ENCODE results near the gene SMARCAD1. TPM values are rescaled to one million over a fixed set of nuclear protein-coding genes. Genes with fewer than 3 reads are reported as not detected.
"Not testable (repeated sequence)": the region's sequence is repeated elsewhere in the genome, so short reads cannot be mapped to it uniquely, and the experiment has no call there.

Gene SMARCAD1
- polyA plus RNA-seq, 4 donors: 5.4 to 30.3 (median 8.8) TPM

DNA sequence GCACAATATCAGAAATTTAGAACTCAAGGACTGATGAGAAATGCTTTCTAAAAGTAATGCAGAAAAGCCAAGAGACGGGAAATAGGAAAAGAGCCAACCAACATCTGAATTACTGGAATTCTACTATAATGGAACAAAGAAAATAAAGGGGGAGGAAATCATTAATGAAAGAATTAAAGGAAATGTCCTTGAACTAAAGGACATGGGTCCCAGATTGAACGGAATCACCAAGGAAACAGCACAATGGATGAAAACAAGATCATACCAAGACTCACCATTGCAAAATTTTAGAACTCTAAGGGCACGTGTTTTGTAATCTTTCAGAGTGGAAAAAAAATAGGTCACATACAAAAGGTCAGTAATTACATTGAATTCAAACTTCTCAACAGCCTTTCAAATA lies 99.0 kb downstream of the SMARCAD1 start:
- no peak overlapping the region for H3K4me3 ChIP-seq (ENCODE audit: low read depth in 1 of 3, low read length in 3 of 3)
- no peaks in the 10 kb centered on the region for H3K9me3 ChIP-seq (ENCODE audit: control insufficient read depth in 2 of 2, insufficient read depth in 1 of 2, low read depth in 1 of 2, low read length in 1 of 2)
- 63 to 70% (median 64%) methylated on average over 3 of the region's 3 CpGs for WGBS, 3 donors
- H3K27ac ChIP-seq (ENCODE audit: low read depth in 1 of 3, low read length in 2 of 3): no peak overlapping the region
- no peaks in the 10 kb centered on the region for H3K27me3 ChIP-seq (ENCODE audit: control insufficient read depth in 3 of 3, insufficient read depth in 3 of 3, low read length in 3 of 3)
- DNase-seq (no peak), FAIRE-seq (no peak)
- H3K4me1 ChIP-seq (ENCODE audit: control insufficient read depth in 3 of 3, insufficient read depth in 2 of 3, low read depth in 1 of 3, low read length in 2 of 3): no peaks in the 10 kb centered on the region
- H3K36me3 ChIP-seq (ENCODE audit: control insufficient read depth in 3 of 3, insufficient read depth in 2 of 3, low read depth in 1 of 3, low read length in 3 of 3): no peaks in the 10 kb centered on the region

DNA sequence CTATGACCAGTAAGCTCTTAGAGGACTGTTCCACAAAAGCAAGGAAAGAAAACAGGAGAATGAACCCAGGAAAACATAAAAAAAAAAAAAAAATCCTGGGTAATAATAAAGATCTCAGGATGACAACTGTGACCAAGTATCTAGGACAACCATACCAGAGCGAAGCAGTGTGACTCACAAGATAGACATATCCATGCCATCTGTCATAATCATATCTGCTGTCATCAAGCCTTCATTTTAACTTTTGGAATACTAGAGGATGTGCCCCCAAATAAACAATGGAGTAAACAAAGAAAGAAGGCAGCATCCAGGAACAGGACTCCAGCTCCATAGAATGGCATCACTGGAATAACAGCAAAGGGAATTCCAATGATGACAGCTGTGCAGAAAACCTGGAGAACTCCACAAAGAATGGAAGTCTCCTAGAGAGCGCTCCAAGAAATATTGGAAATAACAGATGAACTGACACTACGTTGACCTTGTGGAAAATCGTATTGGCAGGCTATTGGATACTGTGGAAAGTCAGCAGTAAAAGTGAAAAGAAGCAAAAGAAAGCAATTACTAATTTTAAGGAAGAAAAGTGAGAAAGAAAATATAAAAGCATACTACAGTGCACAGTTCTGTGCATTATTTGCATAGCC lies 99.7 kb downstream of the SMARCAD1 start:
- no peaks in the 10 kb centered on the region for H3K9me3 ChIP-seq (ENCODE audit: control insufficient read depth in 2 of 2, insufficient read depth in 1 of 2, low read depth in 1 of 2, low read length in 1 of 2)
- no peaks in the 10 kb centered on the region for H3K4me1 ChIP-seq (ENCODE audit: control insufficient read depth in 3 of 3, insufficient read depth in 2 of 3, low read depth in 1 of 3, low read length in 2 of 3)
- no peaks in the 10 kb centered on the region for H3K27me3 ChIP-seq (ENCODE audit: control insufficient read depth in 3 of 3, insufficient read depth in 3 of 3, low read length in 3 of 3)
- no peak overlapping the region for H3K27ac ChIP-seq (ENCODE audit: low read depth in 1 of 3, low read length in 2 of 3)
- H3K36me3 ChIP-seq (ENCODE audit: control insufficient read depth in 3 of 3, insufficient read depth in 2 of 3, low read depth in 1 of 3, low read length in 3 of 3): no peaks in the 10 kb centered on the region
- WGBS, 3 donors: 88 to 89% (median 89%) methylated on average over 4 of the region's 4 CpGs
- no peak for FAIRE-seq
- no peak overlapping the region for H3K4me3 ChIP-seq (ENCODE audit: low read depth in 1 of 3, low read length in 3 of 3)
- no peak for DNase-seq

DNA sequence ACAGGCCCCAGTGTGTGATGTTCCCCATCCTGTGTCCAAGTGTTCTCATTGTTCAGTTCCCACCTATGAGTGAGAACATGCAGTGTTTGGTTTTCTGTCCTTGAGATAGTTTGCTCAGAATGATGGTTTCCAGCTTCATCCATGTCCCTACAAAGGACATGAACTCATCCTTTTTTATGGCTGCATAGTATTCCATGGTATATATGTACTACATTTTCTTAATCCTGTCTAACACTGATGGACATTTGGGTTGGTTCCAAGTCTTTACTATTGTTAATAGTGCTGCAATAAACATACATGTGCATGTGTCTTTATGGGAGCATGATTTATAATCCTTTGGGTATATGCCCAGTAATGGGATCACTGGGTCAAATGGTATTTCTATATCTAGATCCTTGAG lies 112.3 kb downstream of the SMARCAD1 start:
- H3K36me3 ChIP-seq (ENCODE audit: control insufficient read depth in 3 of 3, insufficient read depth in 2 of 3, low read depth in 1 of 3, low read length in 3 of 3); DNase-seq; H3K9me3 ChIP-seq (ENCODE audit: control insufficient read depth in 2 of 2, insufficient read depth in 1 of 2, low read depth in 1 of 2, low read length in 1 of 2); H3K27ac ChIP-seq (ENCODE audit: low read depth in 1 of 3, low read length in 2 of 3); FAIRE-seq; H3K4me3 ChIP-seq (ENCODE audit: low read depth in 1 of 3, low read length in 3 of 3); H3K4me1 ChIP-seq (ENCODE audit: control insufficient read depth in 3 of 3, insufficient read depth in 2 of 3, low read depth in 1 of 3, low read length in 2 of 3); H3K27me3 ChIP-seq (ENCODE audit: control insufficient read depth in 3 of 3, insufficient read depth in 3 of 3, low read length in 3 of 3): not testable (repeated sequence)

DNA sequence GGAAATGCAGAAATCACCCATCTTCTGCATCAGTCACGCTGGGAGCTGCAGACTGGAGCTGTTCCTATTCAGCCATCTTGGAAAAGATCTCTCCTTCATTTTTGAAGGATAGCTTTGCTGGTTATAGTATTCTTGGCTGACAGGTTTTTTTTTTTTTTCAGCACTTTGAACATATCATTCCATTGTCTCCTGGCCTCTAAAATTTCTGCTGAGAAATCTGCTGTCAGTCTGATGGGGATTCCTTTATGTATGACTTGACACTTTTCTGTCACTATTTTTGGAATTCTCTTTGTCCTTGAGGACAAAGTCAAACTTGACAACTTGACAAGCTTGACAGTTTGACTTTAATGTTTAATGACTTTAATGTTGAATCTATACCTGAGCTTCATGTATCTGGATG lies 118.2 kb downstream of the SMARCAD1 start:
- H3K4me1 ChIP-seq (ENCODE audit: control insufficient read depth in 3 of 3, insufficient read depth in 2 of 3, low read depth in 1 of 3, low read length in 2 of 3): no peaks in the 10 kb centered on the region
- H3K27ac ChIP-seq (ENCODE audit: low read depth in 1 of 3, low read length in 2 of 3): no peak overlapping the region
- DNase-seq: no peak
- no peaks in the 10 kb centered on the region for H3K27me3 ChIP-seq (ENCODE audit: control insufficient read depth in 3 of 3, insufficient read depth in 3 of 3, low read length in 3 of 3)
- H3K4me3 ChIP-seq (ENCODE audit: low read depth in 1 of 3, low read length in 3 of 3): no peak overlapping the region
- H3K9me3 ChIP-seq (ENCODE audit: control insufficient read depth in 2 of 2, insufficient read depth in 1 of 2, low read depth in 1 of 2, low read length in 1 of 2): peaks cover 0 to 18% of the 10 kb centered on the region in 2 donors
- no peaks in the 10 kb centered on the region for H3K36me3 ChIP-seq (ENCODE audit: control insufficient read depth in 3 of 3, insufficient read depth in 2 of 3, low read depth in 1 of 3, low read length in 3 of 3)
- no peak for FAIRE-seq
- 85 to 90% (median 89%) methylated on average over 1 of the region's 1 CpG for WGBS, 3 donors

DNA sequence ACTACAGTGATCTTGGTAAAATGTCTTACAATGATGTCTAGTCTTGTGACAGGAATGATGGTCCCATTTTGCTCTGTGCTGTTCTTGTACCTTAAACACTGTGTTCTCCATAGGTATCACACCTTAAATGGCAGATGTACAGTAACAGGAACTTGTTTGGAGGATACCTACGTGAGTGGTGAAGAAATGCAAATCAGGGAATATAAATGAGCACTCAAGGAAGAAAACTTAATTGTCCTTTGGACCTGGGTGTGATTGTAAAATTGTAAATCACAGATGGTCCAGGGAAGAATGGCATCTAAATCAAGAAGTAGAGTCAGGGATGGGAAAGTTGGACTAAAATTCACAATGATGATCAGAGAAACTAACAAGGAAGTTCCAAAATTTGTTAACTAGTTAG lies 122.3 kb downstream of the SMARCAD1 start:
- Histone ChIP-seq H3K36me3 (ENCODE audit: control insufficient read depth in 3 of 3, insufficient read depth in 2 of 3, low read depth in 1 of 3, low read length in 3 of 3) (no peaks in the 10 kb centered on the region), H3K27me3 (ENCODE audit: control insufficient read depth in 3 of 3, insufficient read depth in 3 of 3, low read length in 3 of 3) (no peaks in the 10 kb centered on the region), H3K4me1 (ENCODE audit: control insufficient read depth in 3 of 3, insufficient read depth in 2 of 3, low read depth in 1 of 3, low read length in 2 of 3) (peaks cover 0 to 5% (median 0%) of the 10 kb centered on the region in 3 donors), H3K4me3 (ENCODE audit: low read depth in 1 of 3, low read length in 3 of 3) (no peak overlapping the region), H3K27ac (ENCODE audit: low read depth in 1 of 3, low read length in 2 of 3) (no peak overlapping the region), H3K9me3 (ENCODE audit: control insufficient read depth in 2 of 2, insufficient read depth in 1 of 2, low read depth in 1 of 2, low read length in 1 of 2) (peaks cover 0 to 18% of the 10 kb centered on the region in 2 donors)
- FAIRE-seq (no peak), DNase-seq (peak in 1 of 2 donors; percentile 47)
- 11 to 38% (median 17%) methylated on average over 1 of the region's 1 CpG for WGBS, 3 donors

DNA sequence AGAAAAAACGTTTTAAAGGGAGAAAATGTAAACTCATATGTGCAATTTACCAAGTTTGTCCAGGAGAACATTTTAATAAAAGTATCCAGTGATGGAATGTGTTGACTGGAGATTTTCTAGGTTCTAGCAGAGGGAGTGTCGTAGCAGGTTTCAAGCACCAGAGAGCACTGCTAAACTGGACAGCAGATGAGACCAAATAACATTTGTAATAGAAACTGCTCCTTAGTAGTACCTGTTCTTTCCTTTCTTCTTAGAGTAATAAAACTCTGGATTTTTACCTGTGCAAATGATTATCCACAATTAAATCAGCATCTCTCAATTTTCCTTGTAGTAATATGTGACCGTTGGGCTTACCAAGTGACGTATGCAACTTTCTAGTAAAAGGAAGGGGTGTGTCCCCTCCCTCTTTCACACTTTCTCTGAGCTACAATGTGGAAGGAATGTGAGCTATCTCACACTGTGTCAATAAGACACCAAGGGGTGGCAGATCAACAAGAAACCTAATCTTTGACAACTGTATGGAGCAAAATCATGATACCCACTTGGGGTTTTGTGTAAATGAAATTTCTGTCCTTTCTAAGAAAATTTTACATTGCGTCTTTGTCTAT lies 125.4 kb downstream of the SMARCAD1 start:
- Histone ChIP-seq H3K4me3 (ENCODE audit: low read depth in 1 of 3, low read length in 3 of 3) (no peak overlapping the region), H3K9me3 (ENCODE audit: control insufficient read depth in 2 of 2, insufficient read depth in 1 of 2, low read depth in 1 of 2, low read length in 1 of 2) (no peaks in the 10 kb centered on the region), H3K36me3 (ENCODE audit: control insufficient read depth in 3 of 3, insufficient read depth in 2 of 3, low read depth in 1 of 3, low read length in 3 of 3) (no peaks in the 10 kb centered on the region), H3K4me1 (ENCODE audit: control insufficient read depth in 3 of 3, insufficient read depth in 2 of 3, low read depth in 1 of 3, low read length in 2 of 3) (peaks cover 0 to 5% (median 0%) of the 10 kb centered on the region in 3 donors), H3K27ac (ENCODE audit: low read depth in 1 of 3, low read length in 2 of 3) (peak overlapping the region in 1 of 3 donors; percentile 19), H3K27me3 (ENCODE audit: control insufficient read depth in 3 of 3, insufficient read depth in 3 of 3, low read length in 3 of 3) (no peaks in the 10 kb centered on the region)
- FAIRE-seq: no peak
- WGBS, 3 donors: 42 to 56% (median 47%) methylated on average over 5 of the region's 5 CpGs
- peak in 1 of 2 donors; percentile 42 for DNase-seq

DNA sequence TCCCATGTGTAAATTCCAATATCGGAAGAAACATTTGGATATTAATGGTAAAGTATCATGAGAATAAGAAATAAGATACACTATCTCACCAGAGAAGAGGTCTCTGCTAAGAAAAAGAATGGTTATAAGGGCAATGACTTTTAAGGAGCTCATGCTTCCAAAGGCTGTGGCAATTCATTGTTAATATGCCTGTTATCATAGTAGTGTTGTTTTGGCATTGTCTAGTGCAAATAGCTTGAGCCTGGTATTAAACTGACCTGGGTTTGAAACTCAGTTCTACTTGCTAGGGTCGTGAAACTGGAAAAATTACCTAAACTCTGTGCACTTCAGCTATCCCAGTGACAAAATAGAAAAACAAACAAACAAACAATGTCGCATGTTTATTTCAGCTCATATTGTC lies 126.2 kb downstream of the SMARCAD1 start:
- FAIRE-seq: no peak
- 82 to 86% (median 85%) methylated on average over 3 of the region's 3 CpGs for WGBS, 3 donors
- peaks cover 0 to 5% (median 0%) of the 10 kb centered on the region in 3 donors for H3K4me1 ChIP-seq (ENCODE audit: control insufficient read depth in 3 of 3, insufficient read depth in 2 of 3, low read depth in 1 of 3, low read length in 2 of 3)
- H3K27me3 ChIP-seq (ENCODE audit: control insufficient read depth in 3 of 3, insufficient read depth in 3 of 3, low read length in 3 of 3): no peaks in the 10 kb centered on the region
- no peak overlapping the region for H3K4me3 ChIP-seq (ENCODE audit: low read depth in 1 of 3, low read length in 3 of 3)
- H3K36me3 ChIP-seq (ENCODE audit: control insufficient read depth in 3 of 3, insufficient read depth in 2 of 3, low read depth in 1 of 3, low read length in 3 of 3): no peaks in the 10 kb centered on the region
- H3K27ac ChIP-seq (ENCODE audit: low read depth in 1 of 3, low read length in 2 of 3): no peak overlapping the region
- H3K9me3 ChIP-seq (ENCODE audit: control insufficient read depth in 2 of 2, insufficient read depth in 1 of 2, low read depth in 1 of 2, low read length in 1 of 2): no peaks in the 10 kb centered on the region
- no peak for DNase-seq

DNA sequence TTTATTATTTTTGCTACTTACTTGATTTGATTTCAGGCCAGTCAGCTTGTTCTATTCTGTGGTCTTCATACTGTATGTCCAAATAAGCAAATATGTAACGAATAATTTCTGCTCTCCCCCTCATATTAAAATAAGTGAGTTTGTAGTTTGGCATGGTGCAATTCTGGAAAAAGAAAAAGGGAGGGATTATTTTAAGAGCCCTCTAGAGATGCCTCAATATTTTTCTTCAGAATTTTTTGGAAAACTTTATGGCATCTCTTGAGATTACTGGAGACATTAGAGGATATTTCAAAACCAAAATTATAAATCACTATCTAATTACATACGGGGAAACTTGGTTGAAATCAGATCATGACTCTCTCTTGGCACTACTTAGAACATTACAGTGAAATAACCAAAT lies 126.8 kb downstream of the SMARCAD1 start:
- DNase-seq (no peak), FAIRE-seq (no peak)
- WGBS, 3 donors: 73 to 95% (median 90%) methylated on average over 2 of the region's 2 CpGs
- no peak overlapping the region for H3K4me3 ChIP-seq (ENCODE audit: low read depth in 1 of 3, low read length in 3 of 3)
- H3K4me1 ChIP-seq (ENCODE audit: control insufficient read depth in 3 of 3, insufficient read depth in 2 of 3, low read depth in 1 of 3, low read length in 2 of 3): peaks cover 0 to 5% (median 0%) of the 10 kb centered on the region in 3 donors
- H3K27ac ChIP-seq (ENCODE audit: low read depth in 1 of 3, low read length in 2 of 3): no peak overlapping the region
- H3K36me3 ChIP-seq (ENCODE audit: control insufficient read depth in 3 of 3, insufficient read depth in 2 of 3, low read depth in 1 of 3, low read length in 3 of 3): no peaks in the 10 kb centered on the region
- H3K9me3 ChIP-seq (ENCODE audit: control insufficient read depth in 2 of 2, insufficient read depth in 1 of 2, low read depth in 1 of 2, low read length in 1 of 2): no peaks in the 10 kb centered on the region
- H3K27me3 ChIP-seq (ENCODE audit: control insufficient read depth in 3 of 3, insufficient read depth in 3 of 3, low read length in 3 of 3): no peaks in the 10 kb centered on the region

DNA sequence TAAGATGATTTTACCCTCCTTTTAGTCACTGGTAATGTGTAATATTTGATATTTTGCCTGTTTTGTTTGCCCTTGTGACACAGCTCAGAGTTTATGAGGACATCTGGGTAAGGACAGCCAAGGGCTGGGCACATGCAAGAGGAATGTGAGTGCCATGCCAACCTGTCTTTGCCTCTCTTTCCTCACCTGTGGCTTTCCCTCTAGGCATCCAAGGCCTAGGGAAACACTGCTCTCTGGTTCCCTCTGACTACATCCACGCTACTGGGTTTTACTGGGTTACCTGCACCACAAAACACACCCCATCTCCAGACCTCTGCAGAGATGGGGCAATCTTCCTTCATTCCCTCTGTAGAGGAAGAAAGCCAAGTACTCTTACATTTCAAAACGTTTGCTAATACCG lies 127.3 kb downstream of the SMARCAD1 start:
- DNase-seq: no peak
- no peak for FAIRE-seq
- peaks cover 0 to 5% (median 0%) of the 10 kb centered on the region in 3 donors for H3K4me1 ChIP-seq (ENCODE audit: control insufficient read depth in 3 of 3, insufficient read depth in 2 of 3, low read depth in 1 of 3, low read length in 2 of 3)

More for the DNA sequence above, 127.3 kb downstream of the SMARCAD1 start:
- H3K4me3 ChIP-seq (ENCODE audit: low read depth in 1 of 3, low read length in 3 of 3): no peak overlapping the region
- 76 to 92% (median 85%) methylated on average over 3 of the region's 3 CpGs for WGBS, 3 donors
- H3K36me3 ChIP-seq (ENCODE audit: control insufficient read depth in 3 of 3, insufficient read depth in 2 of 3, low read depth in 1 of 3, low read length in 3 of 3): no peaks in the 10 kb centered on the region
- H3K9me3 ChIP-seq (ENCODE audit: control insufficient read depth in 2 of 2, insufficient read depth in 1 of 2, low read depth in 1 of 2, low read length in 1 of 2): no peaks in the 10 kb centered on the region
- H3K27me3 ChIP-seq (ENCODE audit: control insufficient read depth in 3 of 3, insufficient read depth in 3 of 3, low read length in 3 of 3): no peaks in the 10 kb centered on the region
- H3K27ac ChIP-seq (ENCODE audit: low read depth in 1 of 3, low read length in 2 of 3): no peak overlapping the region

Measured in small intestine (tissue), 7 donors.